NCI-H146 (cell line): Measurements from ENCODE around the gene TXNDC16.
"Not testable (repeated sequence)": the region's sequence is repeated elsewhere in the genome, so short reads cannot be mapped to it uniquely, and the experiment has no call there.

Source experiments
- DNase-seq: peaks from one replicate; lab custom pipeline; 2025; lab: John Stamatoyannopoulos, UW

The TXNDC16 gene

GRCh38 chr14:52545584-52546317 is 6.6 kb downstream of the TXNDC16 start:
- DNase-seq = no peak

DNA sequence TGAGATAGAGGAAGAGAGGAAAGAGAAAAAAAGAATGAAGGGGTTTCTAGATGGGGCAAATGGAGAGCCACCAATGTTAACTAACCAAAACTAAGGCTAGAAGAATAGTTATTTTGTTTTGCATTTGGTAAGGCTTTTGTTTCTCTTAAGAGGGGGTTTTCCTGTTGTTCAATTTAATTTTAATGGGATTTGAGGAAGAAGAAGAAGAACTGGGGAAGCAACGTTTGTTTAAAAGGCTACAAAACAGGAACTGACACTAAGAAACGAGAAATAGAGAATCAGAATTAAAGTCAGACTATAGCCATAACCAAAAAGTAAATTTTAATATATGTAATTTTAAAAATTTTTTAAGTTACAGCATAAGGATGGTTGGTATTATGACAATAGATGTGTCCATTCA is 13.7 kb downstream of the TXNDC16 start:
- DNase-seq = no peak

DNA sequence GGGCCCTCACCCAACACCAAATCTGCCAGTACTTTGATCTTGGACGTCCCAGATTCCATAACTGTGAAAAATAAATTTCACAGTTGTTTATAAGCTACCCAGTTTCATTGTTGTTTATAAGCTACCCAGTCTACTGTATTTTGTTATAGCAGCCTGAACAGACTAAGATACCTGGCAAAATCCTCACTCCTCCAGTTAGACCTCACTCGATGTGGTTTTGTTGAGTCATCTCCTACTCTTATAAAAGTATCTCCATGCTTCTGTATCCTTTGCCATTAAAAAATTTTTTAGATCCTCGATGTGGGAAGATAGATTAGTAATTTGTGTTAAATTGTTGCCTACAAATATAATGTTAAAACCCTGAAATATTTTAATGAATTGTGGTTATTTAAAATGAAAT is 16.0 kb downstream of the TXNDC16 start:
- DNase-seq = no peak

- DNase-seq = no peak
These were observed 20.8 kb downstream of the TXNDC16 start for GRCh38 chr14:52531481-52531880.

- no peak for DNase-seq
These were observed 25.3 kb downstream of the TXNDC16 start for GRCh38 chr14:52527052-52527451.

DNA sequence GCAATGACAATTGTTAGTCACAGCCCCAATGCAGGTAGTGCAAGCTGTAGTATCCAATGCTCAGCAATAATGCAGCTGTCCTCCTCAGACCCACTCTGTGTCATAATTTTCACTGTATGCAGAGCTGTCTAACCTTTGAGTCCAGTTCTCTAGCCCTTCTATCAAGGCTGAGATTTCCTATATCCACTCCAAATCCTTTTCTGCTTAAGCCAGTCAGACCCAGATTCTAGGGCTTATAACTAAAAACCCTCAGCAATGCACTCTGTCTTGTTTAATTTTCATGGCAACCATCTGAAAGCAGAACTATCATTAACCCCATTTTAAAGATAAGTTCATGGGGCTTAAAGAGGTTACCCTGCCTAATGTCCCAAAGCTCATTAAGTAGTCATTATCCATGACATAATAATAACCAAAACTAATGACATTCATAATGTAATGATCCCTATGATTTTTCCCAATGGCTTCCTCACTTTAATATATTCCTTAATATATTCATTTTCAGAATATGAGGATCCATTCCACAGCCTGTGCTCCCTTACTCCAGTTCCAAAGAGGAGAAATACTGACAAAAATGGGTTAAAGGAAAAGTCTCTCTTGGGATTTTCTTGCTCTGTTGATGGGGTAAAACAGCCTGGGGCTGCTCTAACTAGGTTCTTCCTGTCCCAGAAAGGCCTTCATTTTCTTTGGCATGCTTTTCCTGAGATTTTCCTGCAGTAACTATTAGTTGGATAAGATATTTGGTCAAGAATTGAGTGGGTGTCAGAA is 29.5 kb downstream of the TXNDC16 start:
- DNase-seq = no peak

- peak; percentile 12 for DNase-seq
These were observed 30.3 kb downstream of the TXNDC16 start for GRCh38 chr14:52522033-52522432.

- no peak for DNase-seq
These were observed 38.1 kb downstream of the TXNDC16 start for GRCh38 chr14:52514046-52514811.

DNA sequence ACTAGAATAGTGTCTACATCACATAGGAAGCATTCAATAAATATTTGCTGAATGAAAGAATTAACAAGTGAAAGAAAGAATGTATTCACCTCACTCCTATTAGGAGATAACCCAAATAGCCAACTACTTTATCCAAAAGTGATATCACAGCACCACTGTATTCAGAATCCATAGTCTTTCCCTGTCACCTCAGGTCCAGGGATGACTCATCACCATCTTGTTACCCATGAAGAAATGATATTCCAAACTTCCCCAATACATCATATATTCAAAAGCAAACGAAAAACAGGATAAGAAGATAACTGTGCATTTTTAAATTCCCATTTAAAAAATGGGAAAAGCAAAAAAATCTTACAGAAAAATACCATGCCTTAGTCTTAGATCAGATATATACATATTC is 39.1 kb downstream of the TXNDC16 start:
- DNase-seq = no peak

GRCh38 chr14:52494444-52494843 is 57.9 kb downstream of the TXNDC16 start:
- no peak for DNase-seq

DNA sequence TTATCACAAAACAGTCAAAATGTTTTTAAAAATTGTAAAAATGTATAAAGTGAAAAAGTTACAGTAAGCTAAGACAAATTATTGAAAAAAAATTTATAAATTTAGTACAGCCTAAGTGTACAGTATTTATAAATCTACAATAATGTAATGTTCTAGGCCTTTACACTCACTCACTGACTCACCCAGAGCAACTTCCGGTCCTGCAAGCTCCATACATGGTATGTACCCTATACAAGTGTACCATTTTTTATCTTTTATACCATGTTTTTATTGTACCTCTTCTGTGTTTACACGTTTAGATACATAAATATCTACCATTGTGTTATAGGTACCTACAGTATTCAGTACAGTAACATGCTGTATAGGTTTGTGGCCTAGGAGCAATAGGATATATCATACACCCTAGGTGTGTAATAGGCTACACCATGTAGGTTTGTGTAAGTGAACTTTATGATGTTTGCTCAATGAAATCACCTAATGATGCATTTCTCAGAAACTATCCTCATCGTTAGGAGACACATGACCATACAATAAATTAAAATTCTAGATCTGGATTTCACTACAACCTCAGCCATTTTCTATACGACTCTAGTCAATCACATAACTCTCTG is 66.8 kb downstream of the TXNDC16 start:
- DNase-seq = no peak

- DNase-seq = no peak
These were observed 70.4 kb downstream of the TXNDC16 start for GRCh38 chr14:52481864-52482263.

- DNase-seq = no peak
These were observed 78.7 kb downstream of the TXNDC16 start for GRCh38 chr14:52473557-52473956.

GRCh38 chr14:52472728-52473127 is 79.6 kb downstream of the TXNDC16 start:
- no peak for DNase-seq

- DNase-seq = not testable (repeated sequence)
These were observed 80.1 kb downstream of the TXNDC16 start for GRCh38 chr14:52472251-52472650.

- DNase-seq = no peak
These were observed 84.6 kb downstream of the TXNDC16 start for GRCh38 chr14:52467515-52468266.

DNA sequence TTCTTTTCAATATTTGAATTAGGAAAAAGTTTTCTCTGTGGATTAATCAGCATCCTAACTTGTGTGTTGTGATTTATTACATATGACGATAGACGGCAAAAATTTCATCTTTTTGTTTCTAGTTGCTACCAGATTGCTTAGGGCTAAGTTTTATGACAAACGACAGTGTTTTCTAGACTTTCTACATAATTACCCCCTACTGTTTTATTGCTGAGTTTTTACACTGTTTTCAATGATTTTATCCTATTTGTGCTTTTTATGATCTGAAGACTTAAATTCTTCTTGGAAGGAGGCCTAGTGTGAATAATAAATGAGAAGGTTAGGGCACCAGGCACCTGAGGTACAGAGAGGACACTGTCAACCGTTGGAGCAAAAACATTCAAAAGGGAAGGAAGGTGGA is 88.1 kb downstream of the TXNDC16 start:
- DNase-seq = no peak

- DNase-seq = no peak
These were observed 88.9 kb downstream of the TXNDC16 start for GRCh38 chr14:52463375-52463774.

GRCh38 chr14:52461721-52462120 is 90.6 kb downstream of the TXNDC16 start:
- no peak for DNase-seq

GRCh38 chr14:52458721-52459085 is 93.6 kb downstream of the TXNDC16 start:
- DNase-seq = no peak

DNA sequence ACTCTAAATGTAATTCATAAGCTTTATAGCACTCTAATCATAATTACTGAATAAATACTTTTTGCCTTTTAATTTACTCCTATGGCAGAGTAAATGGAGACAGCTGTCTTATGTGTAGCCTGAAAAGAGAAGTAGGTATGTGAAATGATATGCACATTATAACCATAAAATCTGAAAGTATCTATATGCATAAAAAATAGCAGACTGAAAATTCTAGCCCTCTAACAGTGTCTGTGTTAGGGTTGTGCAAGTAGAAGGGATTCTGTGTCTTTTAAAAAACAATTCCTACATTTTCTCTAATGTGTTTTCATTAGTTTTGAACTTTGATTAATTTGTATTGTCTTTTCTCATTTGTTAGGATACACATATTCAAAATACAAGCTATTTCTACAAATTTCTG is 94.9 kb downstream of the TXNDC16 start:
- no peak for DNase-seq
